IMR-90 (cell line): ENCODE data around the gene KRT7. TPM values are rescaled to one million over a fixed set of nuclear protein-coding genes. Genes with fewer than 3 reads are reported as not detected.

Experiments
- ATAC-seq: fragments of 200-7000 bp; cut with Tn5 transposase; 2 replicates; pipeline ENCODE4 v1.9.1; 2020; ENCODE audit warnings: low read depth, mild to moderate bottlenecking, moderate library complexity
- BruUV-seq: library from RNA; stranded (reverse); fragments of 400-500 nt; replicated peaks from 2 replicates; lab custom pipeline; 2021; lab: Mats Ljungman, UMichigan
- CTCF ChIA-PET: fragments of 300-600 bp; formaldehyde crosslinking; extraction: SDS; loops from one replicate; lab custom pipeline; 2021; ENCODE audit warnings: antibody characterized with exemption; lab: Yijun Ruan, JAX
- POLR2A ChIA-PET: fragments of 300-600 bp; sonication (Branson Sonifier 250); formaldehyde crosslinking; loops from one replicate; lab custom pipeline; 2022; ENCODE audit warnings: antibody characterized with exemption; ENCODE audit not compliant: unreplicated experiment; lab: Charles Lee
- DNase-seq: peaks from one replicate; pipeline ENCODE4 v3.0.0; 2013
- H2AFZ ChIP-seq: replicated peaks from 2 replicates; pipeline ENCODE3; 2013; ENCODE audit warnings: low read length, mild to moderate bottlenecking; ENCODE audit not compliant: poor library complexity
- H2AK5ac ChIP-seq: 2 replicates; pipeline ENCODE4 v1.6.1; 2013; ENCODE audit warnings: low read depth, low read length, inconsistent platforms
- H2AK9ac ChIP-seq: replicated peaks from 2 replicates; pipeline ENCODE3; 2013; ENCODE audit warnings: mild to moderate bottlenecking, low read depth, low read length, moderate library complexity; ENCODE audit not compliant: poor library complexity
- H2BK120ac ChIP-seq: 2 replicates; pipeline ENCODE4 v1.6.1; 2013; ENCODE audit warnings: low read depth, low read length, inconsistent platforms
- H2BK15ac ChIP-seq: 3 replicates; pipeline ENCODE4 v1.6.1; 2013; ENCODE audit warnings: low read depth, low read length, inconsistent platforms
- H2BK20ac ChIP-seq: 2 replicates; pipeline ENCODE4 v1.6.1; 2013; ENCODE audit warnings: low read depth, mild to moderate bottlenecking, inconsistent platforms, low read length, moderate library complexity
- H2BK5ac ChIP-seq: 2 replicates; pipeline ENCODE4 v1.6.1; 2013; ENCODE audit warnings: mild to moderate bottlenecking, low read depth, low read length, inconsistent platforms; ENCODE audit not compliant: poor library complexity, severe bottlenecking
- H3K14ac ChIP-seq: replicated peaks from 2 replicates; pipeline ENCODE4 v1.6.1; 2013; ENCODE audit warnings: low read depth, low read length, inconsistent platforms
- H3K18ac ChIP-seq: 2 replicates; pipeline ENCODE4 v1.6.1; 2013; ENCODE audit warnings: low read depth, low read length, control low read depth
- H3K23ac ChIP-seq: 2 replicates; pipeline ENCODE4 v1.6.1; 2013; ENCODE audit warnings: low read depth, low read length, inconsistent platforms
- H3K27ac ChIP-seq: 2 replicates; pipeline ENCODE4 v1.5.1; 2013; ENCODE audit warnings: mild to moderate bottlenecking, control low read depth, low read length; ENCODE audit not compliant: insufficient read depth
- H3K27me3 ChIP-seq: 2 replicates; pipeline ENCODE4 v1.6.1; 2013; ENCODE audit warnings: low read length; ENCODE audit not compliant: control insufficient read depth, insufficient read depth
- H3K36me3 ChIP-seq: 2 replicates; pipeline ENCODE4 v1.6.1; 2013; ENCODE audit warnings: low read length, mixed read lengths; ENCODE audit not compliant: control insufficient read depth, insufficient read depth
- H3K4ac ChIP-seq: 2 replicates; pipeline ENCODE4 v1.6.1; 2013; ENCODE audit warnings: low read depth, low read length, inconsistent platforms
- H3K4me1 ChIP-seq: 2 replicates; pipeline ENCODE4 v1.6.1; 2013; ENCODE audit warnings: low read length, mixed read lengths; ENCODE audit not compliant: control insufficient read depth, insufficient read depth
- H3K4me2 ChIP-seq: 2 replicates; pipeline ENCODE4 v1.6.1; 2013; ENCODE audit warnings: low read depth, mild to moderate bottlenecking, control low read depth, low read length, moderate library complexity
- H3K4me3 ChIP-seq: 2 replicates; pipeline ENCODE4 v1.5.1; 2013; ENCODE audit warnings: low read depth, mild to moderate bottlenecking, control low read depth, low read length, moderate library complexity; ENCODE audit not compliant: insufficient read depth
- H3K56ac ChIP-seq: 2 replicates; pipeline ENCODE4 v1.6.1; 2013; ENCODE audit warnings: low read length, inconsistent platforms; ENCODE audit not compliant: insufficient read depth; ENCODE audit errors: extremely low read depth
- H3K79me1 ChIP-seq, 2 experiments: 2 replicates each; pipeline ENCODE4 v1.6.1; 2013; ENCODE audit warnings: low read length in 2 of 2, inconsistent platforms in 1 of 2, low read depth in 1 of 2
- H3K9ac ChIP-seq: 2 replicates; pipeline ENCODE4 v1.6.1; 2013; ENCODE audit warnings: low read depth, low read length, control low read depth
- H3K9me1 ChIP-seq: 2 replicates; pipeline ENCODE4 v1.6.1; 2013; ENCODE audit warnings: low read length, inconsistent platforms; ENCODE audit not compliant: insufficient read depth
- H3K9me3 ChIP-seq: 2 replicates; pipeline ENCODE4 v1.6.1; 2013; ENCODE audit warnings: low read length; ENCODE audit not compliant: control insufficient read depth, insufficient read depth
- H4K20me1 ChIP-seq: 2 replicates; pipeline ENCODE4 v1.6.1; 2013; ENCODE audit warnings: low read length, inconsistent platforms; ENCODE audit not compliant: insufficient read depth
- H4K5ac ChIP-seq: 2 replicates; pipeline ENCODE4 v1.6.1; 2013; ENCODE audit warnings: mild to moderate bottlenecking, low read depth, low read length, control low read depth
- H4K8ac ChIP-seq, 2 experiments: 2 replicates each; pipeline ENCODE4 v1.6.1; 2013; ENCODE audit warnings: low read depth in 2 of 2, low read length in 2 of 2, control low read depth in 1 of 2, inconsistent platforms in 1 of 2
- H4K91ac ChIP-seq: 2 replicates; pipeline ENCODE4 v1.6.1; 2013; ENCODE audit warnings: low read depth, low read length, inconsistent platforms; ENCODE audit not compliant: insufficient read depth
- CEBPB ChIP-seq: IDR thresholded peaks from 2 replicates; pipeline ENCODE4 v1.6.1; 2012; ENCODE audit warnings: low read depth, low read length, improper control_type of control experiment
- WGBS, 2 experiments: methylation state at CpG; one replicate each; pipeline versions ENCODE4 v1.1.5 to v1.1.7; 2013; ENCODE audit warnings: missing lambda C conversion rate in 2 of 2; ENCODE audit not compliant: insufficient read length in 1 of 2; ENCODE audit errors: extremely low coverage in 2 of 2; 5-methylcytosine and 5-hydroxymethylcytosine counted together
- dilution Hi-C: fragments of 300-500 bp; cut with HindIII; formaldehyde crosslinking; loops from one replicate; pipeline ENCODE4 v1.14.3; 2018; ENCODE audit warnings: low sequenced_read_pairs; ENCODE audit not compliant: unreplicated experiment
- in situ Hi-C: fragments of 300-500 bp; cut with MboI; formaldehyde crosslinking; loops from 3 replicates; pipeline ENCODE4 v1.14.3; 2019; ENCODE audit warnings: low sequenced_read_pairs, inconsistent platforms, mixed read lengths
- intact Hi-C: fragments of 100-400 bp; cut with micrococcal nuclease; formaldehyde crosslinking; loops from 2 replicates; pipeline ENCODE4 v1.10.0; 2022
- polyA plus RNA-seq, 3 experiments: library from polyadenylated mRNA; depleted of rRNA; stranded (reverse); fragments of >200 nt; gene quantifications; 2 replicates each; pipeline ENCODE4 v1.2.3, GENCODE V29; 2012; ENCODE audit warnings: low replicate concordance in 1 of 3
- total RNA-seq: library from RNA; depleted of rRNA; stranded (reverse); fragments of >200 nt; gene quantifications from 2 replicates; pipeline ENCODE4 v1.2.3, GENCODE V29; 2012
- TF ChIP-seq, protein P1 (sequence below): fragments of 150-350 bp; IDR thresholded peaks from 2 replicates; pipeline ENCODE4 v1.6.1; 2017; ENCODE audit warnings: mild to moderate bottlenecking, antibody characterized with exemption, low read length, low read depth

Gene KRT7
- total and polyA plus RNA-seq, 2 of the 4 experiments (the other 2 are of a cell fraction): 0.54 to 1.7 TPM

DNA sequence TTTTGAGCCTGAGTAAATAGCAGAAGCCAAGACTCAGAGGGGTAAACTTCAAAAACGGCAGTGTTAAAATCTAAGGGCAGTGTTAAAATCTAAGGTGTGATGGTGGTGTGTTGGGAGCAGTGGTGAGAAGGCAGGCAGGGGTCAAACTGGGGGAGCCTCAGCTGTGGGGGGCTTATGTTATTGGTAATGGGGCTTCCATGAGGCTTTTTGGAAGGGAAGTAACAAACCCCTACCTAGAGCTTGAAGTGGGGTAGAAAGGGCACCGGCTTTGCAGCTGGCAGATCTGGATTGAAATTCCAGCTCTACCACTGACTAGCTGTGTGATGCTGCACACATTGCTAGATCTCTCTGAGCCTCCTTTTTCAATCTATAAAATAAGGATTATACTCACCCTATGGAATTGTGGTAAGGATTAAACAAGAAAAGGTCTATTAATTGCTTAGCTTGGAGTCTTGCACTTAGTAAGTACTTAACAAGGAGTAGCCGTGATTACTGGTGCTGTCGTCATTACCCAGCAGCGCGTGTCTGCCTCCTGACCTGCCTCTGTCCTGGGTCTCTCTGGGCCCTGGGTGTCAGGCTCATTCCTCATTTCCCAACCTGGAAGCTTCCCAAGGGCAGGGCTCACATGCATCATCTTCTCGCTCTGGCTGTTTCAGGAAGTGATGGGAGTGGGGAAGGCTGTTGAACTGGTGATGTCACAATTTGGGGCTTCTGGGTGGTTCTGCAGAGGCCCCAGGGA, 22.7 kb upstream of the KRT7 start:
- CTCF ChIA-PET: no interaction called here

More for the DNA sequence above, 22.7 kb upstream of the KRT7 start:
- in situ Hi-C loops (no loop called here), intact Hi-C loops (loop anchor here (10.0 kb wide), 1 partner anchor 664 kb away; no protein-coding TSS in a partner anchor), dilution Hi-C loops (no loop called here)
- Histone ChIP-seq H3K56ac (no peak overlapping the region), H3K4me1 (peaks cover 8% of the 10 kb centered on the region), H3K4ac (peak overlapping the region; percentile 53; the same call in 1 of the 2 replicates), H3K14ac (no peak overlapping the region), H3K36me3 (no peaks in the 10 kb centered on the region), H4K20me1 (no peaks in the 10 kb centered on the region), H3K18ac (no peak overlapping the region), H2BK20ac (no peak overlapping the region), H2BK15ac (peak overlapping the region; percentile 10; the same call in 1 of the 3 replicates), H2BK120ac (peak overlapping the region; percentile 53), H4K8ac (peak overlapping the region in 1 of 2 experiments; percentile 54; a peak in 1 of 4 replicates), H3K9ac (no peak overlapping the region), H3K27ac (no peak overlapping the region), H3K9me1 (peaks cover 12% of the 10 kb centered on the region), H4K5ac (no peak overlapping the region), H3K4me2 (no peak overlapping the region), H3K4me3 (no peak overlapping the region), H2AK9ac (no peak overlapping the region), H2AFZ (no peak overlapping the region), H3K79me1 (no peaks in the 10 kb centered on the region), H3K23ac (no peak overlapping the region), H2AK5ac (peak overlapping the region; percentile 60; the same call in 1 of the 2 replicates), H3K27me3 (no peaks in the 10 kb centered on the region), H2BK5ac (no peak overlapping the region), H3K9me3 (no peaks in the 10 kb centered on the region), H4K91ac (peak overlapping the region; percentile 66)
- WGBS, 2 experiments: 87% methylated on average over 3 of the region's 7 CpGs; no CpG with 5 or more reads in 1 of the 2 experiments
- DNase-seq (peak; percentile 56), ATAC-seq (no peak)
- no TSS peak for BruUV-seq
- POLR2A ChIA-PET: no interaction called here
- TF ChIP-seq, protein P1, sequence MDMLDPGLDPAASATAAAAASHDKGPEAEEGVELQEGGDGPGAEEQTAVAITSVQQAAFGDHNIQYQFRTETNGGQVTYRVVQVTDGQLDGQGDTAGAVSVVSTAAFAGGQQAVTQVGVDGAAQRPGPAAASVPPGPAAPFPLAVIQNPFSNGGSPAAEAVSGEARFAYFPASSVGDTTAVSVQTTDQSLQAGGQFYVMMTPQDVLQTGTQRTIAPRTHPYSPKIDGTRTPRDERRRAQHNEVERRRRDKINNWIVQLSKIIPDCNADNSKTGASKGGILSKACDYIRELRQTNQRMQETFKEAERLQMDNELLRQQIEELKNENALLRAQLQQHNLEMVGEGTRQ: no peak
- peak; percentile 33; the same call in 1 of the 2 replicates for TF ChIP-seq CEBPB
